Uterus (tissue), 4 donors: ENCODE data around the gene RPL41. TPM values are rescaled to one million over a fixed set of nuclear protein-coding genes. Genes with fewer than 3 reads are reported as not detected.
A peak's percentile ranks its signal among the peaks of the same experiment; 100 is the strongest.

Source experiments
- DNase-seq, 2 donors: peaks; one replicate each; pipeline ENCODE4 v3.0.0-alpha.2; 2019 to 2020
- H3K27ac ChIP-seq, 2 donors: fragments of 200-600 bp; sonication (generic); 1 replicate in 1 of 2; 2 replicates in 1 of 2; pipeline ENCODE4 v1.5.1; 2016 to 2018
- H3K27me3 ChIP-seq, 2 donors: fragments of 200-600 bp; sonication (generic); one replicate each; pipeline ENCODE4 v1.5.1; 2018 to 2019; ENCODE audit warnings: control low read depth in 1 of 2
- H3K36me3 ChIP-seq, 2 donors: fragments of 200-600 bp; sonication (generic); one replicate each; pipeline ENCODE4 v1.5.1; 2019; ENCODE audit warnings: control low read depth in 1 of 2
- H3K4me1 ChIP-seq, 2 donors: fragments of 200-600 bp; sonication (generic); one replicate each; pipeline ENCODE4 v1.5.1; 2018 to 2019; ENCODE audit warnings: control low read depth in 1 of 2
- H3K4me3 ChIP-seq, 2 donors: fragments of 200-600 bp; sonication (generic); 1 replicate in 1 of 2; 2 replicates in 1 of 2; pipeline ENCODE4 v1.5.1; 2018 to 2019; ENCODE audit warnings: mild to moderate bottlenecking in 1 of 2
- H3K9me3 ChIP-seq, 2 donors: fragments of 200-600 bp; sonication (generic); one replicate each; pipeline ENCODE4 v1.5.1; 2019; ENCODE audit warnings: control low read depth in 1 of 2
- POLR2A ChIP-seq, 2 donors: fragments of 450-650 bp; IDR thresholded peaks; one replicate each; pipeline ENCODE4 v1.6.1; 2016; ENCODE audit warnings: antibody characterized with exemption in 2 of 2, mild to moderate bottlenecking in 1 of 2, moderate library complexity in 1 of 2
- intact Hi-C: fragments of 100-400 bp; cut with DNase I; formaldehyde crosslinking; loops from one replicate; pipeline ENCODE4 v1.15.1; 2023; ENCODE audit warnings: low total_unique reads
- total RNA-seq, 4 donors: library from RNA; depleted of rRNA in 3 of 4; stranded (reverse); fragments of >200 nt in 3 of 4; gene quantifications; one replicate each; pipeline versions ENCODE4 v1.1.0 to v1.2.4, GENCODE V29; 2014 to 2023
- TF ChIP-seq, protein P1 (sequence below), 4 experiments: fragments of 200-600 bp in 2 of 4; fragments of 450-650 bp in 2 of 4; sonication (generic) in 2 of 4; IDR thresholded peaks; one replicate each; pipeline ENCODE4 v1.5.1; 2016 to 2019; ENCODE audit warnings: antibody characterized with exemption in 4 of 4, mild to moderate bottlenecking in 2 of 4, moderate library complexity in 1 of 4
- donor health status: DM: yes; HTN: yes; CAD: no.

RPL41 gene
- total RNA-seq, 4 donors from 2014 or later = 1,022 to 4,789 (median 2,600) TPM

DNA sequence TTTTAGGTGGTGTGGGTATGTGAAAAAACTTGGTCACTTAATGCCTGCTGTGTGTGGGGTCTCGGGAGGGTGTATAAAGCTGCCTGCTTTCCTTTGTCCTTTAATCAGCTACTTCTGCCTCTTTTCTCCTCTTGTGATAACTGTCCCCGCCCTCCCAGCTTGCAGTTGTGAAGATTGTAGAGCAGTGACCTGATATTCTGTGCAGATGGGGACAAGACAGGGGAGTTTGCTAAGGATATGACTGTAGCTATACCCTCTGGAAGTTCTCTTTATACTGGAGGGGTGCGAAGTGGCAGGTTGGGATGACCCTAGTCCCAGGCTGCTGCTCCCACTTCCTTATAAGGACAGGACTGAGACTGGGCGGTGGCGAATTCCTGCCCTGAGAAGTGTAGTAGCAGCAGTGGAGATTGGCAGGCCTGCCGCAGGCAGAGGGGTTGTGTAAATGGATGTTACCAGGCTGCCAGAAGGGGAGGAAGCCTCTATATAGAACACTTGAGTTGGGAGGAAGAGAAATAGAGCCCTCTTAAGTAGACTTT is 42.6 kb downstream of the RPL41 start:
- Histone ChIP-seq H3K4me1 (peaks cover 0 to 16% of the 10 kb centered on the region in 2 donors), H3K27me3 (no peaks in the 10 kb centered on the region), H3K36me3 (no peaks in the 10 kb centered on the region), H3K9me3 (no peaks in the 10 kb centered on the region), H3K4me3 (peak overlapping the region; percentile 89 to 98), H3K27ac (peak overlapping the region; percentile 99)
- TF ChIP-seq, protein P1, sequence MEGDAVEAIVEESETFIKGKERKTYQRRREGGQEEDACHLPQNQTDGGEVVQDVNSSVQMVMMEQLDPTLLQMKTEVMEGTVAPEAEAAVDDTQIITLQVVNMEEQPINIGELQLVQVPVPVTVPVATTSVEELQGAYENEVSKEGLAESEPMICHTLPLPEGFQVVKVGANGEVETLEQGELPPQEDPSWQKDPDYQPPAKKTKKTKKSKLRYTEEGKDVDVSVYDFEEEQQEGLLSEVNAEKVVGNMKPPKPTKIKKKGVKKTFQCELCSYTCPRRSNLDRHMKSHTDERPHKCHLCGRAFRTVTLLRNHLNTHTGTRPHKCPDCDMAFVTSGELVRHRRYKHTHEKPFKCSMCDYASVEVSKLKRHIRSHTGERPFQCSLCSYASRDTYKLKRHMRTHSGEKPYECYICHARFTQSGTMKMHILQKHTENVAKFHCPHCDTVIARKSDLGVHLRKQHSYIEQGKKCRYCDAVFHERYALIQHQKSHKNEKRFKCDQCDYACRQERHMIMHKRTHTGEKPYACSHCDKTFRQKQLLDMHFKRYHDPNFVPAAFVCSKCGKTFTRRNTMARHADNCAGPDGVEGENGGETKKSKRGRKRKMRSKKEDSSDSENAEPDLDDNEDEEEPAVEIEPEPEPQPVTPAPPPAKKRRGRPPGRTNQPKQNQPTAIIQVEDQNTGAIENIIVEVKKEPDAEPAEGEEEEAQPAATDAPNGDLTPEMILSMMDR (IDR thresholded peaks at IDR 0.05) = peak in 1 of 4 experiments; percentile 14
- peak; percentile 59 to 88 for TF ChIP-seq POLR2A (IDR thresholded peaks at IDR 0.05)
- peak; percentile 80 to 88 for DNase-seq
- intact Hi-C loops = no loop called here

DNA sequence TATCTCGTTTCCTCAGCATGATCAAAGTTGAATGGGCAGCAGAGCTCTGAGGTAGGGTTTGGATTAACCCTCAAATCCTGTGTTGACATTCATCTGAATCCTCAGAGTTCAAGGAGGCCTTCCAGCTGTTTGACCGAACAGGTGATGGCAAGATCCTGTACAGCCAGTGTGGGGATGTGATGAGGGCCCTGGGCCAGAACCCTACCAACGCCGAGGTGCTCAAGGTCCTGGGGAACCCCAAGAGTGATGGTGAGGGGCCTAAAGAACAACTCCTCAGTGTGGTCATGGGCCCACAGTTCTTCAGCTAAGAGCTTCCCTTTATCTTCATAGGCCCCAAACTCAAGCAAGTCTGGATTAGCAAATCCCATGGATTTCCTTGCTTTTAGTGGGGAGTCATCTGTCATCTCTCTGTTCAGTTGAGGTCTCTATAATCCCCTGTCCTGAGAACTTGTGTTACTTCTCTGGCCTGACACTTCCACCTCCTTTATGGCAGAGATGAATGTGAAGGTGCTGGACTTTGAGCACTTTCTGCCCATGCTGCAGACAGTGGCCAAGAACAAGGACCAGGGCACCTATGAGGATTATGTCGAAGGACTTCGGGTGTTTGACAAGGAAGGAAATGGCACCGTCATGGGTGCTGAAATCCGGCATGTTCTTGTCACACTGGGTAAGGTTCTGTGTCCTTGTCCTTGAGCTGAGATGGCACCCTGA is 43.2 kb downstream of the RPL41 start:
- intact Hi-C loops = loop anchor here (5.0 kb wide), 1 partner anchor 32 kb away; the partner anchor contains the start of gene ESYT1
- no peaks in the 10 kb centered on the region for H3K36me3 ChIP-seq
- peaks cover 0 to 16% of the 10 kb centered on the region in 2 donors for H3K4me1 ChIP-seq
- no peaks in the 10 kb centered on the region for H3K9me3 ChIP-seq
- H3K4me3 ChIP-seq = peak overlapping the region; percentile 89 to 98
- H3K27ac ChIP-seq = peak overlapping the region; percentile 99
- no peak for DNase-seq
- TF ChIP-seq, protein P1 (IDR thresholded peaks at IDR 0.05) = no peak
- no peak for TF ChIP-seq POLR2A (IDR thresholded peaks at IDR 0.05)
- H3K27me3 ChIP-seq = no peaks in the 10 kb centered on the region

DNA sequence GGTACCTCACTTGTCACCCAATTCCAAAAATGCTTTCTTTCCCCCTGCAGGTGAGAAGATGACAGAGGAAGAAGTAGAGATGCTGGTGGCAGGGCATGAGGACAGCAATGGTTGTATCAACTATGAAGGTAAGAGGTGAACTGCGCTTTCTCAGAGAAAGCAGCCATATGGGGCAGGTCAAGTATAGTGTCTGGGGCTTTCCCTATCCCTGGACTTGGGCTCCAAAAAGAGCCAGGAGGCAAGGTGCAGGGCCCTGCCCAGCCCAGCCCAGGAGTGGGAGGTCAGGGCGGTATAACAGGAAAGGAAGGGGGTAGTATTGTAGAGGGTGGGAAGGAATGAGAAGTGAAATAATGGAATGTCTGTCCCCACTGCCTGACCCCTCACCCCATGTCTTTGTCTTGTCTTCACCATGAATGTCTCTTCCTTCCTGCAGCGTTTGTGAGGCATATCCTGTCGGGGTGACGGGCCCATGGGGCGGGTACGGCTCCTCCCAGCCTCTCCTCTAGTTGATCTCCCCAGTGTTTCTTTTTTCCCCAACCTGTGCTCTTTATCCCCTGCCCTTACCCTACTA is 43.8 kb downstream of the RPL41 start:
- no peak for DNase-seq
- intact Hi-C loops = loop anchor here (5.0 kb wide), 1 partner anchor 33 kb away; the partner anchor contains the start of gene ESYT1
- Histone ChIP-seq H3K4me3 (peak overlapping the region; percentile 89 to 98), H3K4me1 (peaks cover 0 to 16% of the 10 kb centered on the region in 2 donors), H3K36me3 (no peaks in the 10 kb centered on the region), H3K27me3 (no peaks in the 10 kb centered on the region), H3K9me3 (no peaks in the 10 kb centered on the region), H3K27ac (peak overlapping the region; percentile 99)
- TF ChIP-seq POLR2A (IDR thresholded peaks at IDR 0.05) = no peak
- TF ChIP-seq, protein P1 (IDR thresholded peaks at IDR 0.05) = no peak

DNA sequence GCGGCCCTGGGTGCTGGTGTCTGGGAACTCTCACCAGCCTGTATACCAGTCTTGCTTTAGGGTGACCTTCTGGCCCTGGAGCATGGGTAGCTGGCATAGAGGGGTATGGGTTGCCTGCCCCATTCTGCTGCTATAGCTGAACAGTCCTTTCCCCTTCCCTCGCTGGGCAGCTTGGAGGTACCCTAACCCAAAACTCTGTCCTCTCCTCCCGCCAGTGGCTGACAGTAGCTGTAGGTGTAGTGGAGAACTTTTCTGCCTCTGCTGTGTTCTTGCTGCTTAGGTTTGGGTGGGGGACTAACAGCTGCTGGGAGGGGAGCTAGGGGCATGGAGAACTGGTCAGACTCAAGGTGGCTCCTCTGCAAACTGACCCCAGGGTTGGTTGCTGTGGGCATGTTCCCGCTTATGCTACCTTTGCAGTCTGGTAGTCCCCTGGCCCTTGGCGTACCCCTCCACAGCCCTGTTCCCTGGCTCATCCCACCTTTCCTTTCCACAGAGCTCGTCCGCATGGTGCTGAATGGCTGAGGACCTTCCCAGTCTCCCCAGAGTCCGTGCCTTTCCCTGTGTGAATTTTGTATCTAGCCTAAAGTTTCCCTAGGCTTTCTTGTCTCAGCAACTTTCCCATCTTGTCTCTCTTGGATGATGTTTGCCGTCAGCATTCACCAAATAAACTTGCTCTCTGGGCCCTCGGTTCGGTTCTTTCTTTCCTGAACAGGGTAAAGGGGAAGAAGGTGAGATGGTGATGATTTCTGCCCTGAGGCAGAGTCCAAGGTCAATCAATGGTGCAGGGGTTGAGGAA is 44.7 kb downstream of the RPL41 start:
- no peaks in the 10 kb centered on the region for H3K36me3 ChIP-seq
- no peaks in the 10 kb centered on the region for H3K27me3 ChIP-seq
- intact Hi-C loops = loop anchor here (5.0 kb wide), 1 partner anchor 34 kb away; the partner anchor contains the start of gene ESYT1
- H3K4me1 ChIP-seq = peaks cover 0 to 16% of the 10 kb centered on the region in 2 donors
- peak overlapping the region; percentile 89 to 98 for H3K4me3 ChIP-seq
- DNase-seq = no peak
- no peaks in the 10 kb centered on the region for H3K9me3 ChIP-seq
- peak overlapping the region; percentile 99 for H3K27ac ChIP-seq
- TF ChIP-seq, protein P1 (IDR thresholded peaks at IDR 0.05) = no peak
- TF ChIP-seq POLR2A (IDR thresholded peaks at IDR 0.05) = no peak
